Astrocyte of the cerebellum (primary cell): ENCODE measurements around the gene PSAP.

Experiments used
- DNase-seq: peaks from one replicate; pipeline ENCODE4 v3.0.0-alpha.2; 2011; ENCODE audit warnings: low read depth
- H3K4me3 ChIP-seq: 2 replicates; pipeline ENCODE4 v1.5.1; 2011; ENCODE audit warnings: mild to moderate bottlenecking, low read depth, low read length, moderate library complexity
- CTCF ChIP-seq: IDR thresholded peaks from 2 replicates; pipeline ENCODE4 v1.5.1; 2012; ENCODE audit warnings: low read length, low read depth, moderate library complexity, mild to moderate bottlenecking; ENCODE audit errors: missing control alignments
- in situ Hi-C: cut with HindIII; loops from 2 replicates; pipeline ENCODE4 v1.10.0; 2017; ENCODE audit warnings: low sequenced_read_pairs

Gene PSAP

GRCh38 chr10:71831646-71832552 is 19.2 kb downstream of the PSAP start:
- H3K4me3 ChIP-seq: no peak overlapping the region
- DNase-seq: no peak
- no peak for TF ChIP-seq CTCF
- in situ Hi-C loops: no loop called here

GRCh38 chr10:71830726-71831125 is 20.3 kb downstream of the PSAP start:
- DNase-seq: no peak
- H3K4me3 ChIP-seq: no peak overlapping the region
- TF ChIP-seq CTCF: no peak
- in situ Hi-C loops: no loop called here

- TF ChIP-seq CTCF: no peak
- H3K4me3 ChIP-seq: no peak overlapping the region
- in situ Hi-C loops: loop anchor here (5.0 kb wide), 1 partner anchor 67 kb away; no protein-coding TSS in a partner anchor
- no peak for DNase-seq
These were observed 21.2 kb downstream of the PSAP start for GRCh38 chr10:71829896-71830295.

- TF ChIP-seq CTCF: no peak
- no peak for DNase-seq
- H3K4me3 ChIP-seq: no peak overlapping the region
- in situ Hi-C loops: loop anchor here (5.0 kb wide), 1 partner anchor 68 kb away; no protein-coding TSS in a partner anchor
These were observed 21.9 kb downstream of the PSAP start for GRCh38 chr10:71829171-71829570.

GRCh38 chr10:71828702-71829101 is 22.3 kb downstream of the PSAP start:
- DNase-seq: no peak
- in situ Hi-C loops: loop anchor here (5.0 kb wide), 1 partner anchor 69 kb away; no protein-coding TSS in a partner anchor
- H3K4me3 ChIP-seq: no peak overlapping the region
- no peak for TF ChIP-seq CTCF

GRCh38 chr10:71827852-71828251 is 23.2 kb downstream of the PSAP start:
- no peak overlapping the region for H3K4me3 ChIP-seq
- in situ Hi-C loops: loop anchor here (5.0 kb wide), 1 partner anchor 69 kb away; no protein-coding TSS in a partner anchor
- no peak for DNase-seq
- no peak for TF ChIP-seq CTCF
